ENCODE data around the gene ARF4.
A peak's percentile ranks its signal among the peaks of the same experiment; 100 is the strongest.
"Not testable (repeated sequence)": the region's sequence is repeated elsewhere in the genome, so short reads cannot be mapped to it uniquely, and the experiment has no call there.

Gene ARF4

GRCh38 chr3:57597127-57597923 is at the start of gene ARF4:
ARF4 (minus strand) TSS chr3:57597344; CDS start chr3:57597140, 204 bp downstream.
- peak; percentile 70 for DNase-seq

- no peak for DNase-seq
These were observed 49.6 kb upstream of the ARF4 start for GRCh38 chr3:57646723-57647122.

GRCh38 chr3:57644740-57645139 is 47.6 kb upstream of the ARF4 start:
- DNase-seq, result no peak

- DNase-seq, result no peak
These were observed 40.2 kb upstream of the ARF4 start for GRCh38 chr3:57637391-57637790.

GRCh38 chr3:57634259-57634658 is 37.1 kb upstream of the ARF4 start:
- not testable (repeated sequence) for DNase-seq

- DNase-seq, result peak; percentile 1
These were observed 30.8 kb upstream of the ARF4 start for GRCh38 chr3:57627976-57628375.

GRCh38 chr3:57624801-57625200 is 27.7 kb upstream of the ARF4 start:
- no peak for DNase-seq

- DNase-seq, result no peak
These were observed 25.2 kb upstream of the ARF4 start for GRCh38 chr3:57622362-57622761.

GRCh38 chr3:57617739-57618138 is 20.6 kb upstream of the ARF4 start:
- DNase-seq, result no peak

- DNase-seq, result no peak
These were observed 19.1 kb upstream of the ARF4 start for GRCh38 chr3:57616233-57616632.

GRCh38 chr3:57611870-57612269 is 14.7 kb upstream of the ARF4 start:
- not testable (repeated sequence) for DNase-seq

GRCh38 chr3:57605683-57606082 is 8.5 kb upstream of the ARF4 start:
- no peak for DNase-seq

GRCh38 chr3:57604971-57605370 is 7.8 kb upstream of the ARF4 start:
- DNase-seq, result no peak

GRCh38 chr3:57600195-57600594 is 3.1 kb upstream of the ARF4 start:
- no peak for DNase-seq

GRCh38 chr3:57598765-57599360 is 1.7 kb upstream of the ARF4 start:
- no peak for DNase-seq

GRCh38 chr3:57596495-57597126 is 533 bp downstream of the ARF4 start:
- DNase-seq, result no peak

GRCh38 chr3:57594576-57594975 is 2.6 kb downstream of the ARF4 start:
- no peak for DNase-seq

- DNase-seq, result no peak
These were observed 3.0 kb downstream of the ARF4 start for GRCh38 chr3:57594144-57594543.

GRCh38 chr3:57592306-57592705 is 4.8 kb downstream of the ARF4 start:
- no peak for DNase-seq

GRCh38 chr3:57587905-57588304 is 9.2 kb downstream of the ARF4 start:
- no peak for DNase-seq

GRCh38 chr3:57586778-57587177 is 10.4 kb downstream of the ARF4 start:
- DNase-seq, result no peak

- DNase-seq, result no peak
These were observed 13.6 kb downstream of the ARF4 start for GRCh38 chr3:57583544-57583943.

GRCh38 chr3:57582474-57583168 is 14.5 kb downstream of the ARF4 start:
- DNase-seq, result no peak

- DNase-seq, result no peak
These were observed 19.3 kb downstream of the ARF4 start for GRCh38 chr3:57577801-57578200.

All from NCI-H187 treated with DMSO at 0.1 percent for 48 hours (cell line).